IPS-18a (cell line): ENCODE data around the gene PSMA6.
"Not testable (repeated sequence)": the region's sequence is repeated elsewhere in the genome, so short reads cannot be mapped to it uniquely, and the experiment has no call there.

Experiments used
- H3K27ac ChIP-seq: one replicate; pipeline ENCODE4 v1.5.1; 2013; ENCODE audit warnings: low read length
- H3K27me3 ChIP-seq: one replicate; pipeline ENCODE4 v1.6.1; 2013; ENCODE audit warnings: mild to moderate bottlenecking, low read length; ENCODE audit not compliant: control insufficient read depth, insufficient read depth
- H3K36me3 ChIP-seq: one replicate; pipeline ENCODE4 v1.6.1; 2013; ENCODE audit warnings: low read depth, low read length; ENCODE audit not compliant: control insufficient read depth
- H3K4me1 ChIP-seq: one replicate; pipeline ENCODE4 v1.6.1; 2013; ENCODE audit warnings: low read depth, low read length; ENCODE audit not compliant: control insufficient read depth
- H3K4me3 ChIP-seq: one replicate; pipeline ENCODE4 v1.5.1; 2013; ENCODE audit warnings: low read length
- H3K9ac ChIP-seq: one replicate; pipeline ENCODE4 v1.6.1; 2013; ENCODE audit warnings: mild to moderate bottlenecking, low read length, moderate library complexity
- H3K9me3 ChIP-seq: one replicate; pipeline ENCODE4 v1.6.1; 2013; ENCODE audit warnings: low read depth, low read length; ENCODE audit not compliant: control insufficient read depth

PSMA6 gene

GRCh38 chr14:35349496-35350365 lies 57.5 kb downstream of the PSMA6 start:
- H3K27ac ChIP-seq, result no peak overlapping the region
- no peak overlapping the region for H3K9ac ChIP-seq
- peaks cover 29% of the 10 kb centered on the region for H3K4me1 ChIP-seq
- no peaks in the 10 kb centered on the region for H3K27me3 ChIP-seq
- H3K4me3 ChIP-seq, result no peak overlapping the region
- no peaks in the 10 kb centered on the region for H3K36me3 ChIP-seq
- H3K9me3 ChIP-seq, result no peaks in the 10 kb centered on the region

GRCh38 chr14:35351497-35351896 lies 59.3 kb downstream of the PSMA6 start:
- H3K27ac ChIP-seq, result no peak overlapping the region
- H3K9me3 ChIP-seq, result no peaks in the 10 kb centered on the region
- H3K36me3 ChIP-seq, result no peaks in the 10 kb centered on the region
- H3K9ac ChIP-seq, result no peak overlapping the region
- H3K4me3 ChIP-seq, result no peak overlapping the region
- H3K27me3 ChIP-seq, result no peaks in the 10 kb centered on the region
- peaks cover 29% of the 10 kb centered on the region for H3K4me1 ChIP-seq

DNA sequence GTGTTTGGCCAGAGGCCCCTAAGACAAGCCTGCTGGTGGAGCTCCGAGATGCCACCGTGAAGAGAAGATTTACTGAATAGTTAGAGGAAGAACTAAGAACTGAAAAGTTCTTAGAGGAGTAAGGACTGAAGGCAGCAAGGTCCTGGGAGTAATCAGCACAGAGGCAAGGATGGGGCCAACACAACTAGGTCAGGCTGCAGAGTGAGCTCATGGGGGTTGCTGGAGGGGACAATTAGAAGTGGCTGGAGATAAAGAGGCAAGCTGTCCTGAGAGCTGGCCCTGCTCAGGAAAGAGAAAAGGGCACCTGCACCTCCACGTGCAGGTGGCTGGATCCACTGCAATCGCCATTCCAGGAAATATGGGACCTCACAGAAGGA lies 59.7 kb downstream of the PSMA6 start:
- H3K4me3 ChIP-seq, result no peak overlapping the region
- H3K27ac ChIP-seq, result no peak overlapping the region
- no peaks in the 10 kb centered on the region for H3K9me3 ChIP-seq
- H3K9ac ChIP-seq, result no peak overlapping the region
- peaks cover 29% of the 10 kb centered on the region for H3K4me1 ChIP-seq
- H3K36me3 ChIP-seq, result no peaks in the 10 kb centered on the region
- H3K27me3 ChIP-seq, result no peaks in the 10 kb centered on the region

DNA sequence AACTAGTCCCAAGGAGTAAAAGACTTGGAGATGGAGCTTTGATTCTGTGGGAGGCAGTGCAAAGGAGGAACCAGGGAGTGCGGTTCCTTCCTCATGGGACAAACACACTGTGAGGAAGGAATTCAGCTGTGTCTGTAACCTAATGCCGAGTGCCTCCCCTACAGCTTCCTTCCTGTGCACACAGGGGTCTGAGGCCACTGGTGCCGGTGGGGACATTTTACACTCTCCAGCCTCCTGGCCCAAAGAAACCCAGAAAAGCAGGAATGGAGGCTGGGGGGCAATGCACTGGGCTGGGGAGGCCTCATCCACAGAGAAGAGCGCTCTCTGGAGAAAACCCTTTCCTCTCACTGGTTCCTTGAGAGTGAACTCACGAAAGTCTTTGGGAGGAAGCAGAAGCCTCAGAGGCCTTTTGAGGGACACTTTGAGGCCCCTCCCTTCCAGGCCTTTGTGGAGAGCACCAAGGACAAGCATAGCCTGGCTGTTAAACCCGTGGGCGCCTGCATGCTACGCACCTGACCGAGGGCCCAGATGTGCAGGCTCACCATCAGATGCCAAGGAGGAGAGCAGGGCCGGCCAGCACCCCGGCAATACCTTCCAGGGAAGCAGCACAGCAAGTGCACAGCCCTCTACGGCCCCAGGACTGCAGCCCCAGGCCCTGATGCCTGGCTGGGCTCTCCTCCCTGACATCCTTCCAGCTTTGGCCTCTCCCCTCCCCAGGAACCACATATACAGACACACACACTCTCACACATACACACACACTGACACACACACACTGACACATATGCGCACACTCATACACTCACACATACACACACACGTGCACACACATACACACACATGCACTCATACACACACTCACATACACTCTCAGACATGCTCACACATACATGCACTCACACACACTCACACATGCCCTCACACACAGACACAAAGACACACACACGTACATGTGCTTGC lies 60.4 kb downstream of the PSMA6 start:
- Histone ChIP-seq H3K9me3 (no peaks in the 10 kb centered on the region), H3K4me3 (no peak overlapping the region), H3K4me1 (peaks cover 23% of the 10 kb centered on the region), H3K9ac (no peak overlapping the region), H3K27me3 (no peaks in the 10 kb centered on the region), H3K36me3 (no peaks in the 10 kb centered on the region), H3K27ac (no peak overlapping the region)

DNA sequence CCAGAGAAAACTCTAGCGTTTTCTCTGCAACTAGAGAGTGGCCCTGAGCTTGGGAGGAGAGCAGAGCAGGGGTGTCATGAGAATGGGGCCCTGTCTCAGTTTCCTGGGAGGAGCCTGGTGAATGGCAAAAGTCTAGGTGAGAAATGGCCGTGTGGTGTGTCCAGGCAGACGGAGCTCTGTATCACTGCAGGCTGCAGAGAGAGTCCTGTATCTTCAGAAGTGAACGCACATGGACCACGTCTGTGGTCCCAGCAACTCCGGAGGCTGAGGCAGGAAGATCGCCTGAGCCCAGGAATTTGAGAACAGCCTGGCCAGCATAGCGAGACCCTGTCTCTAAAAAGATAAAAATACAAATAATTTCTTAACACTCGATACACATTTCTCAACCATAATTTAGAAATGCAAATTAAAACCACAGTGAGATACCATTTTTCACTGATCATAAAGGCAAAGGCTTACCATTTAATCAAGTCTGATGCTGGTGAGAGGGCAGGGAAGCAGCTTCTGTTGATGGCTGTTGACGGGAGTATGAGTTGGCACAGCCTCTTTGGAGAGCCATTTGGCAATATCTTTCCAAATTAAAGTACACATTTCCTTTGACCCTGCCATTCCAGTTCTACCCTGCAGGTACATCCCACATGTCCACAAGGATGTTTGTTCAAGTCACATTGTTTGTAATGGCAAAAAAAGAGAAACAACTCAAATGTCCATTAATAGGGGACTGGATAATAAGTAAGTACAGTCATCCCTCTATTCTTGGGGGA lies 61.4 kb downstream of the PSMA6 start:
- Histone ChIP-seq H3K9ac (no peak overlapping the region), H3K36me3 (no peaks in the 10 kb centered on the region), H3K4me3 (no peak overlapping the region), H3K4me1 (peaks cover 19% of the 10 kb centered on the region), H3K9me3 (no peaks in the 10 kb centered on the region), H3K27ac (no peak overlapping the region), H3K27me3 (no peaks in the 10 kb centered on the region)

- H3K27me3 ChIP-seq, H3K36me3 ChIP-seq, H3K4me3 ChIP-seq, H3K27ac ChIP-seq, H3K9ac ChIP-seq, H3K9me3 ChIP-seq: not testable (repeated sequence)
- peaks cover 15% of the 10 kb centered on the region for H3K4me1 ChIP-seq
Observed at GRCh38 chr14:35355235-35355634, 63.1 kb downstream of the PSMA6 start.

GRCh38 chr14:35355981-35356841 lies 64.0 kb downstream of the PSMA6 start:
- H3K27ac ChIP-seq, result no peak overlapping the region
- peaks cover 15% of the 10 kb centered on the region for H3K4me1 ChIP-seq
- H3K9me3 ChIP-seq, result no peaks in the 10 kb centered on the region
- H3K9ac ChIP-seq, result no peak overlapping the region
- no peaks in the 10 kb centered on the region for H3K36me3 ChIP-seq
- no peaks in the 10 kb centered on the region for H3K27me3 ChIP-seq
- no peak overlapping the region for H3K4me3 ChIP-seq

DNA sequence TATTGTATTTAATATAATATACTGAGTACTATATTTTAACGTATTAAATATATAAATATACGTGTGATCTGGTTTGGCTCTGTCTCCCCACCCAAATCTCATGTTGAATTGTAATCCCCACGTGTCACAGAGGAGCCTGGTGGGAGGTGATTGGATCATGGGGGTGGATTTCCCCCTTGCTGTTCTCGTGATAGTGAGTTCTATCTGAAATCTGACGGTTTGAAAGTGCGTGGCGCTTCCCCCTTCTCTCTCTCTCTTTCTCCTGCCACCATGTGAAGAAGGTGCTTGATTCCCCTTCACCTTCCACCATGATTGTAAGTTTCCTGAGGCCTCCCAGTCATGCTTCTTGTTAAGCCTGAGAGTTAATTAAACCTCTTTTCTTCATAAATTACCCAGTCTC lies 67.5 kb downstream of the PSMA6 start:
- H3K9ac ChIP-seq, H3K27me3 ChIP-seq, H3K27ac ChIP-seq, H3K9me3 ChIP-seq, H3K4me1 ChIP-seq, H3K4me3 ChIP-seq, H3K36me3 ChIP-seq: not testable (repeated sequence)

- no peaks in the 10 kb centered on the region for H3K9me3 ChIP-seq
- H3K27ac ChIP-seq, result no peak overlapping the region
- no peaks in the 10 kb centered on the region for H3K27me3 ChIP-seq
- no peaks in the 10 kb centered on the region for H3K4me1 ChIP-seq
- no peaks in the 10 kb centered on the region for H3K36me3 ChIP-seq
- no peak overlapping the region for H3K4me3 ChIP-seq
- H3K9ac ChIP-seq, result no peak overlapping the region
Observed at GRCh38 chr14:35361141-35361480, 68.9 kb downstream of the PSMA6 start.

GRCh38 chr14:35362450-35362849 lies 70.3 kb downstream of the PSMA6 start:
- Histone ChIP-seq H3K36me3 (no peaks in the 10 kb centered on the region), H3K27ac (no peak overlapping the region), H3K9ac (no peak overlapping the region), H3K27me3 (no peaks in the 10 kb centered on the region), H3K4me1 (no peaks in the 10 kb centered on the region), H3K9me3 (no peaks in the 10 kb centered on the region), H3K4me3 (no peak overlapping the region)
